Activated T-helper 9 cell treated with anti-CD3 and anti-CD28 coated beads, Interleukin-2, amount 50 U/mL, for 16 hours (primary cell): ENCODE data around the gene RAB11FIP4.

Experiments
- DNase-seq: peaks from one replicate; pipeline ENCODE4 v3.0.0-alpha.2; 2020; ENCODE audit warnings: low read depth

RAB11FIP4 gene

GRCh38 chr17:31411707-31412285 lies 20.3 kb downstream of the RAB11FIP4 start:
- no peak for DNase-seq

DNA sequence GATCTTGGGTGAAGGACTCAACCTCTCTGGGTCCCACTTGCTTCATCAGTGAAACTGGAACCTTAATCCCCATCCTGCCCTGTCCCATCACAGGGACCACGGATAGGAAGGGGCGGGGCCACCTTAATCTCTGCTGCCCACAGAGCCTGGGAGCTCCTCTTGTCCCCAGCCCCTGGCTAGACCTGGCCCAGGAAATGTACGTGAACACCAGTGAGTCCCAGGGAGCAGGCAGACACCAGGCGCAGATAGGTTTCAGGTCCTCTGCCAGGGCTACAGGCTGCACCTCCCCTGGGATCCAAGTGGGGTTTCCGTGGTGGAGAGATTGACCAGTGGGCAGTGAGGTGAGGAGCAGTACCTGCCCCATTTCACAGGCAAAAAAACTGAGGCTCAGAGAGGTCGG lies 21.0 kb downstream of the RAB11FIP4 start:
- no peak for DNase-seq

GRCh38 chr17:31413081-31413799 lies 21.8 kb downstream of the RAB11FIP4 start:
- no peak for DNase-seq

DNA sequence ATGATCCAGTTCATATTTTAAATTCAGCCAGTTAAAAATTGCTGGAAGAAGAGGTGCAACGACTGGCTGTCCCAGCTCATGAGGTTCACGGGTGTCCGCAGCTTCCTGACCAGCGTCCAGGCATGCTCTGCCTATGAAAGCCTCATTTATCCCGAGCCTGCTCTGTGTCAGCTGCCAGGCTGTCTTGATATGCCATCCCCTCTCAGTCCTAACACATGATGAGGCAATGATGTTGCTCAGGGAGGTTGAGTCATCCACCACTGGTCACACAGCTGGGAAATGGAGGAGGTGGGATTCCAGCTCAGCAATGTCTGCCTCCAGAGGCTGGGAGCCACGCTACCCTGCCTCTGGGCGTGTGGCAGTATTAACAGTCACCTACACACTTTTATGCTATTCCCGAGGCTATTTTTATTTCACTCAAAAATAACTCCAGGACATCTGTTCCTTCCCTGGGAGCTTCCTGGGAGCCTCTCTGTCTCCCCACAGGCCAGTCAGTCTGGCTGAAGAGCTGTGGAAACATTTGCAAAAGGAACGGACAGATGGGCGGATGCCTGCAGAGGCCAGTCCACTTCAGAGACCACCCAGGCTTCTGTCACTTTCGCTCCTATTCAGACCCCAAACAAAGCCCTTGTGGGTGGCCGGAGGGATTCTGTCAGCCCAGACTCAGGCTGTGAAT lies 22.5 kb downstream of the RAB11FIP4 start:
- no peak for DNase-seq

DNA sequence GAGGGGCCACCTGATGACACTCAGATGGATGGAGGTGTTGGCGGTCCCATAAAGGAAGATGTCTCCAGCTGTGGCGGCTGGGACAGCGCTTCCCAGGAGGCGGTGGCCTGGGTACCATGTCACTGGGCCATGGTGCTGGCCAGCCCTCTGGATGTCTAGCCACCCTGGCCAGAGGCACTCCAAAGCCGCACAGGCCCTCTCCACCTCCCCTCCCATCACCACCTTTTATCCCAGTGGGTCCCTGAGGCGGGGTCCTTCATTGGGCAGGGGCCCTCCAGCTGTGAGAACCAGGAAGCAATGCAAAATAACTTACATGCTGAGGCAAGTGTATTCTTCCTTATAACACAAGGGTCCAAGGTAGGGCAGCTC lies 23.1 kb downstream of the RAB11FIP4 start:
- DNase-seq: no peak

- DNase-seq: no peak
Observed at GRCh38 chr17:31415004-31415454, 23.6 kb downstream of the RAB11FIP4 start.

DNA sequence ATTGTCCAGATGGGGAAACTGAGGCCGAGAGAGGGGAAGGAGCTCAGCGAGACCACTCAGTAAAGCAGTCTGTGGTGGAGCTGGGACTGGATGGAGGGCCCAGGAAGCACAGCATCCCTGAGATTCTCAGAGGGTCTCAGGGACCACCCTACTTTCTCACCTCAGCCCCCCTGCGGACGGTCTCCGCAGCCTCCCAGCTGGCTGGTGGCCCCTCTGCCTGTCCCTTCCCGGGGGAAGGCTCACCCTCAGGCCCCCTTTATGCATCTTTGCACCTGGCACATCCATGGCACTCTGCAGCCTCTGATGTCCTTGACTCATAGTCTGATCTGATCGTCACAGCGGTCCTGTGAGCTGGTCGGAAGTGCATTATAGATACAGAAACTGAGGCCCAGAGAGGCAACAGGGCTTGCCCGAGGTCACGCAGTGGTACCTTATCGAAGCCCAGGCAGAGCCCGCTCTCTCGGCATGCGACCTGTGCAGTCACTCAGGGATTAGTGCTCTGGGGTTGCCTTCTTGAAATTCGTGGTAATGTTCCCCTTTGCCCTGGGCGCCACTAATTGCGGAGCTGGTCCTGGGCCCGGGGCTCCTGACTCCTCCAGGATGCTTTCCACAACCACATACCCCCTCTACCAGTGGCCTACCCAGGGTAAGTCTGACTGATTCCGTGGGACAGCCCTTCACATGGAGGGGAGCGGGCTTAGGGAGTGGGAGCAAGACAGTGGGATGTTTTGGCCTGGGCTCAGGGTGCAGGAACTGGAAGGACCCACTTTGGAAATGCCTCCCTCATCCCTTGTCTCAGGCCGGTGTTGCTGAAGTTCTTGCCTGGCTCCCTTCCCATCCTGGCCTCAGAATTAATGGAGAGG lies 24.4 kb downstream of the RAB11FIP4 start:
- DNase-seq: no peak

DNA sequence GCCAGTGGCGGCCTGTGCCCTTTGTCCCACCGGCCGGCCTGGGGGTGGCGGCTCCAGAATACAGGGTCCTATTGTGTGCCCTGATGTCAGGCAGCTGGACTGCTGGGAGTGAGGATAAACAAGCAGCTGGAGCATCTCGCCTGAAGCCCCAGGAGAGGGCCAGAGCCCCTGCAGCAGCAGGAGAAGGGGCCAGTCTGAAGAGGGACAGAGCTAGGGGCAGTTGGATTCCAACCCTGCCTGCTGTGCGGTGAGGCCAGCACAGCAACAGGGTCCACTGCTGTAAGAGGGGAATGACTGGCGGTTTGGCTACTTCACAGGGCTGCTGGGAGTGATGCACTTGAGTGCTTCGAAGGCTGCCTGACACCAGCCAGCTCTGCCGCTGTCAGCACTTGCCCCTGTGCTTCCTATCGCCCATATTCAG lies 25.0 kb downstream of the RAB11FIP4 start:
- DNase-seq: no peak

- no peak for DNase-seq
Observed at GRCh38 chr17:31417051-31417792, 25.7 kb downstream of the RAB11FIP4 start.

DNA sequence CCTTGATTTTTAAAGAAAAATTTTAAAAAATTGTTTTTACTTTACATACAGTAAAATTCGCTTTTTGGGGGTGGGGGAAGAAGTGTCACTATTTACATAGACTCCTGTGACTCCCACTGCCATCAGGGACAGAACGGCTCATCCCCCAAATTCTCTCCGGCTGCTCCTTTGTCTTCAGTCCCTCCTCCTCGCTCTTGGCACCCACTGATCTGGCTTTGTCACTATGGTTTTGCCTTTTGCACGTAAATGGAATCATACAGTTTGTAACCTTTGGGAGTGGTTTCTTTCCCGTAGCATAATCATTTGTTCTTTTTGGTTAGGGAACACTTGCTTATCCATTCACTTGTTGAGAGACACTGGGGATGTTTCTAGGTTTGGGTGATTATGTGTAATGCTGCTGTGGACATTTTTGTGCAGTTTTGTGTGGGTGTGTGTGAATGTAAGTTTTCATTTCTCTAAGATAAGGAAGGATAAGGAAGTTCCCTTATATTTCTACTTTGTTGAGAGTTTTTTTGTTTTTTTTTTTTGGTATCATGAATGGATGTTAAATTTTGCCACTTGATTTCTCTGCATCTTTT lies 27.4 kb downstream of the RAB11FIP4 start:
- no peak for DNase-seq

GRCh38 chr17:31422443-31422842 lies 31.0 kb downstream of the RAB11FIP4 start:
- DNase-seq: no peak

GRCh38 chr17:31424944-31425281 lies 33.4 kb downstream of the RAB11FIP4 start:
- no peak for DNase-seq

DNA sequence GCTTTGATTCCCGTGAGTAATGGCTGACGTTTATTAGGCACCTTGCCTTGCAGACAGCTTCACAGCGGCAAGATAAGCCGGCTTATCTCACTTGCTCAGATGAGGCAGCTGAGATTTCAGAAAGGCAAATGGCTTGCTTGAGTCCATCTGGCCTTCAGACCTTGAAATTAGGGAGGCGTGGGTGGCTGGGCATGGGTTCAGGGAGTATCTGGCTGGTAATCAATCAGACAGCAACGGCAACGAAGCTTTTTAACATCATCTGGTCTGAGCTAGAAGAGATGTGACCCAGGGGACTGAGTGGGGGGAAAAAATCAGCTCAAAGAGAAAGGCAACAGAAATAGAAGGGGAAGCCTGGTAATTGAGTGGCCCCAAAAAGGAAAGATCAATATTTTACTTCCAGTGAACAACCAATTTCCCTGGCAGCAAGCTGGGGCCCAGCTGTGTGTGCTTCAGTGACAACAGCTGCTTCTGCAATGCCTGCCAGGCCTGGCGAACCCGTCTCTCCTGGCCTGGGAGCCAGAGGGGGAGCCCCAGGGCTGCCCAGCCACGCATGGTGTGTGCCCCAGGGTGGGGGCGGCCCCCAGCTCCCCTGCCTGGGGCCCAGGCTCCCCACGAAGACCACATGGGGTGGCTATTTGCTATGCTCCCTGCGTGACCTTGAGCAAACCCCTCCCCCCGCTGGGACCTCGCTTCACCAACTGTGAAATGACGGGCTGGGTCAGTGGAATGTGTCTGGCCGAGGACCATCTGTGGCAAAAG lies 34.0 kb downstream of the RAB11FIP4 start:
- DNase-seq: no peak

GRCh38 chr17:31427684-31428083 lies 36.2 kb downstream of the RAB11FIP4 start:
- DNase-seq: no peak

GRCh38 chr17:31428111-31428510 lies 36.6 kb downstream of the RAB11FIP4 start:
- no peak for DNase-seq

GRCh38 chr17:31428512-31428911 lies 37.0 kb downstream of the RAB11FIP4 start:
- no peak for DNase-seq

DNA sequence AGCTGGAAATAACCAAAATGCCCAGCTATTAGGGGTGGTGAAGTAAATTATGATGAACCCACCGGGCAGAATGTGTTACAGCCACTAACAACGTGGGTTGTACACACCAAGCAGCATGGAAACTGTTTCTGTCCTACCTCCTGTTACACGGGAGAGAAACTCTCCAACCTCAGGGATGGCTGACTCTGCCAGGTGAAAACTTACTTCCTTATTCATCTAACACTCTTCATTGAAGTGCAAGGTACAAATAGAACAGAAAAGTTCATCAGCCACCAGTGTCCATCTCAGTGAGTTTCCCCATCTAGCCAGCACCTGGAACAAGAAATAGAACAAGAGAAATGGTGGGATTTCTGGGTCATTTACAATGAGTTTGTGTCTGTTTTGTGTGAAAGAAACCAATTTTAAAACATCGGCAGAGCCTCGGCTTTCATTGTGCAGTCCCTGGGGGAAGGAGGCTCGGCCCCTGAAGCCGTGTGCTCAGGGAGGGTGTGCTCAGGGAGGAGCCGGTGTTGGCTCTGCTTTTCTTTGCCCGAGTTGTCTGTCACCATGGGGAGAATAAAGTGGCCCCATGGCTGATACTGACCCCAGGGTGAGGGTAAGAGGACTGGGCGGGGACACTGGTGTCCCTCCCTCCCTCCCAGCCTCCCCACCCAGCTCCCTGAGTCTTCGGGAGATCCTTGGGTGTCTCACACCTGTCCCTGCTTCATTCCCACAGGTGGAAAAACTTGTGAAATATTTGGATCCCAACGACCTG lies 39.8 kb downstream of the RAB11FIP4 start:
- no peak for DNase-seq

DNA sequence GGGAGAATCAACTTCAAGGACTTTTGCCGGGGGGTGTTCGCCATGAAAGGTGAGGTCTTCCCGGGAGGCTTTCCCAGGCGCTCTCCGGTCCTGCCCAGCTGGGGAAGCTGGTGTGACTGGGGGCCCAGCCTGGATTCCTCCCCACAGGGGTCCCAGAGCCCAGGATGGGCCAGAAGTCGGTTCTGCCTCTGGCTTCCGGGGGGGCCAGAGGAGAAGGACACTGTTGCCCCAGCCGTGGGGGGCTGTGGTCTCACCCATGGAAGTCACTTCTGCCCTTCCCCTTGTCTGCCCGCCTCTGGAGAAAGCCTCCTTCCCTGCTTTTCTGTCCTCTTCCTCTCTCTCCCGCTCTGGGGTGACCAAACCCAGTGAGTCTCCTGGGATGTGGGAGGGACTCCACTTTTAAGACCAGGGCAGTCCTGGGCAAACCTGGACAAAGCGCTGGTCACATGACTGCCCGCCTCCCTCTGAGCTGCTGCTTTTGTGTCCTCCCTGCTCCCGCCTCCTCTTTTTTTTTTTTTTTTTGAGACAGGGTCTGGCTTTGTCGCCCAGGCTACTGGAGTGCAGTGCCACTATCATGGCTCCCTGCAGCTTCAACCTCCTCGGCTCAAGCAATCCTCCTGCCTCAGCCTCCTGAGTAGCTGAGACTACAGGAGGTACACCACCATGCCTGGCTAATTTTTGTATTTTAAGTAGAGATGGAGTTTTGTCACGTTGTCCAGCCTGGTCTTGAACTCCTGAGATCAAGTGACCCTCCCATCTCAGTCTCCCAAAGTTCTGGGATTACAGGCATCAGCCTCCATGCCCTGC lies 40.6 kb downstream of the RAB11FIP4 start:
- no peak for DNase-seq
